ENCODE data around the gene PPP1R11. TPM values are rescaled to one million over a fixed set of nuclear protein-coding genes. Genes with fewer than 3 reads are reported as not detected.

PPP1R11 gene
- polyA plus RNA-seq, 1 donor (not counting 4 experiments of a cell fraction or from before 2014, with no cell fraction given) = 58.0 TPM

Small RNAs within 50 kb of the gene (small RNA-seq; reads per million reads assigned to genes)
- 0 reads per million in 3 experiments for gene RF02218 (ENCODE audit: insufficient read length in 3 of 3, low read depth in 3 of 3, low replicate concordance in 1 of 3)
- 0 reads per million in 3 experiments for gene RF02219 (ENCODE audit: insufficient read length in 3 of 3, low read depth in 3 of 3, low replicate concordance in 1 of 3)
- gene RF02220 (ENCODE audit: insufficient read length in 3 of 3, low read depth in 3 of 3, low replicate concordance in 1 of 3) = 0 reads per million in 3 experiments

Other genes starting within 250 kb of the PPP1R11 start
- gene HLA-G, start 239.4 kb upstream of the PPP1R11 start, polyA plus RNA-seq = 0.84 to 1.9 TPM (median 0.89 TPM) in 3 replicates
- 401 to 820 TPM (median 420 TPM) in 3 replicates for gene HLA-A, start 124.7 kb upstream of the PPP1R11 start, polyA plus RNA-seq
- gene POLR1H, start 5.9 kb upstream of the PPP1R11 start, polyA plus RNA-seq = 27.9 to 28.8 TPM (median 28.7 TPM) in 3 replicates
- 2.8 to 4.4 TPM (median 4.2 TPM) in 3 replicates for gene RNF39, start 8.6 kb downstream of the PPP1R11 start, polyA plus RNA-seq
- 0.06 TPM in 1 of 3 replicates, not detected in the others for gene TRIM31, start 45.9 kb downstream of the PPP1R11 start, polyA plus RNA-seq
- gene TRIM40, start 68.9 kb downstream of the PPP1R11 start, polyA plus RNA-seq = not detected in 3 replicates
- gene TRIM10, start 94.0 kb downstream of the PPP1R11 start, polyA plus RNA-seq = not detected in 3 replicates
- gene TRIM15, start 96.3 kb downstream of the PPP1R11 start, polyA plus RNA-seq = not detected in 3 replicates
- gene TRIM26, start 146.2 kb downstream of the PPP1R11 start, polyA plus RNA-seq = 34.3 to 37.1 TPM (median 34.7 TPM) in 3 replicates